Measurements from ENCODE around the gene KLK13.

The KLK13 gene

DNA sequence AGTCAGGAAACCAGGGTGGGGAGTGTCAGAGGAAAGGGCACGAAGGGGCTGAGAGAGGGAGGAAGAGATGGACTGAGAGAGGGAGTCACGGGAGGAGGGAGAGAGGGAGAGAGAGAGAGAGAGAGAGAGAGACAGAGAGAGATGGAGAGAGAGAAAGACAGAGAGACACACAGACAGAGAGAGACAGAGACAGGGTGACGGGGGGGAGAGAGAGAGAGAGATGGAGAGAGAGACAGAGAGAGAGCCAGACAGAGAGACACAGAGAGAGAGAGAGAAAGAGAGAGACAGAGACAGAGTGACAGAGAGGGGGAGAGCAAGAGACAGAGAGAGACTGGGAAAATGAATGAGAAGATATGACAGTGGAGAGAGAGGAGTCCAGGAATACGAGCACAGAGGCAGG lies 18.3 kb upstream of the KLK13 start:
- Histone ChIP-seq H3K23ac (ENCODE audit: low read length) (no peak overlapping the region), H4K8ac (ENCODE audit: low read depth, low read length) (no peak overlapping the region), H3K79me2 (ENCODE audit: control insufficient read depth, insufficient read depth, low read length) (no peaks in the 10 kb centered on the region), H3K18ac (ENCODE audit: low read length) (no peak overlapping the region), H3K9ac (ENCODE audit: low read length) (no peak overlapping the region), H4K5ac (ENCODE audit: low read length) (no peak overlapping the region), H2BK120ac (ENCODE audit: low read depth, low read length) (no peak overlapping the region), H3K4me3 (ENCODE audit: low read length) (no peak overlapping the region), H3K36me3 (ENCODE audit: control insufficient read depth, insufficient read depth, low read length) (no peaks in the 10 kb centered on the region), H3K4me2 (ENCODE audit: low read length) (no peak overlapping the region), H2BK15ac (replicated peaks; ENCODE audit: low read depth) (no peak overlapping the region), H3K79me1 (ENCODE audit: low read length) (no peaks in the 10 kb centered on the region), H3K27ac (ENCODE audit: low read depth, low read length) (no peak overlapping the region), H3K4me1 (ENCODE audit: control insufficient read depth, low read depth, low read length) (no peaks in the 10 kb centered on the region), H3K56ac (ENCODE audit: low read length) (no peak overlapping the region), H2AK5ac (ENCODE audit: low read length) (no peak overlapping the region), H3K4ac (ENCODE audit: low read depth, low read length) (no peak overlapping the region), H2BK5ac (ENCODE audit: low read length) (no peak overlapping the region), H3K27me3 (ENCODE audit: insufficient read depth, low read length, poor library complexity) (no peaks in the 10 kb centered on the region)
- DNase-seq = no peak
- WGBS (ENCODE audit: extremely low coverage, insufficient coverage, low lambda C conversion rate) = no CpG with 5 or more reads among the region's 4 CpGs

DNA sequence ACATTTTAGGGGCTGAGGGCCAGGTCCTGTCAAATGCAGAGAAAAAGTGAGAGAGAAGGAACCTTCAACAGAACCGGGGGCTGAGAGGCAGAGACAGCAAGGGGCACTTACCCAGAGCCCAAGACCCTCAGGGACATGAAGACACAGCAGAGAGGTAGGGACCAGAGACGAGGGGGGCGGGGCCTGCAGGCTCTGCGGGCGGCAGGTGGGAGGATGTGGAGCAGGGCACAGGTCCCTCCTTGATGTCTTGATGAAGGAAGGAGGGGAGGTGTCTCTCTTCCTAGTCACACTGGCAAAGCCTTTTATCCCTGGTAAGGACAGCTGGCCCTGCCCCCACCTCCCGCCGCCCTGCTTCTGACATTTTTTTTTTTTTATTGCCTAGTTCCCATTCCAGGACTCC lies 17.7 kb upstream of the KLK13 start, which contains the start of gene KLK14:
Gene KLK14 (minus strand): TSS at position 277 of the 400 bp plus-strand sequence. CDS start 273 bp downstream, at position 4.
- Histone ChIP-seq H3K4ac (ENCODE audit: low read depth, low read length) (no peak within 1 kb of the TSS), H2AK5ac (ENCODE audit: low read length) (no peak within 1 kb of the TSS), H4K8ac (ENCODE audit: low read depth, low read length) (no peak within 1 kb of the TSS), H3K4me3 (ENCODE audit: low read length) (no peak within 1 kb of the TSS), H3K4me1 (ENCODE audit: control insufficient read depth, low read depth, low read length) (no peaks in the 10 kb centered on the region), H3K79me1 (ENCODE audit: low read length) (no peaks in the 10 kb centered on the region), H3K56ac (ENCODE audit: low read length) (no peak within 1 kb of the TSS), H3K18ac (ENCODE audit: low read length) (no peak within 1 kb of the TSS), H2BK5ac (ENCODE audit: low read length) (no peak within 1 kb of the TSS), H2BK120ac (ENCODE audit: low read depth, low read length) (no peak within 1 kb of the TSS), H3K27me3 (ENCODE audit: insufficient read depth, low read length, poor library complexity) (no peaks in the 10 kb centered on the region), H3K79me2 (ENCODE audit: control insufficient read depth, insufficient read depth, low read length) (no peaks in the 10 kb centered on the region), H3K4me2 (ENCODE audit: low read length) (no peak within 1 kb of the TSS), H3K9ac (ENCODE audit: low read length) (no peak within 1 kb of the TSS), H3K27ac (ENCODE audit: low read depth, low read length) (no peak within 1 kb of the TSS), H2BK15ac (replicated peaks; ENCODE audit: low read depth) (no peak within 1 kb of the TSS), H3K36me3 (ENCODE audit: control insufficient read depth, insufficient read depth, low read length) (no peaks in the 10 kb centered on the region), H4K5ac (ENCODE audit: low read length) (no peak within 1 kb of the TSS), H3K23ac (ENCODE audit: low read length) (no peak within 1 kb of the TSS)
- no peak for DNase-seq
- WGBS (ENCODE audit: extremely low coverage, insufficient coverage, low lambda C conversion rate) = no CpG with 5 or more reads among the region's 7 CpGs

DNA sequence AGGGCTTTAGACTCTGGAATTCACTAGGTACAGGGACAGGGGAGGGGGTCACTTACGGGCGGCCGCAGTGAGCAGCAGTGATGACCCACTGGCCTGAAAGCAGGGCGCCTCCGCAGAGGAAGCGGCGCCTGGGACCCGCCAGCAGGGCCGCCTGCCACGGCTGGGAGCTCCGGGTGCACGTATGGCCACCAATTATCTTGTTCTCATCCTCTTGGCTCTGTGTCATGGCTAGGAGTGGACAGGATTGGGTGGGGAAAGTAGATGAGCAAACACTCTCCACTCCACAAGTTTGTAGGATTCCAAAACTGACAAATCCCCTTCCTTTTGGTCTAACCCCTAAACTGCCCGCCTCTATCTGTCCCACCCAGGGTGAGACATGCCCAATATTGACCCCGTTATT lies 16.6 kb upstream of the KLK13 start:
- Histone ChIP-seq H3K79me2 (ENCODE audit: control insufficient read depth, insufficient read depth, low read length) (no peaks in the 10 kb centered on the region), H3K23ac (ENCODE audit: low read length) (no peak overlapping the region), H3K56ac (ENCODE audit: low read length) (no peak overlapping the region), H2BK15ac (replicated peaks; ENCODE audit: low read depth) (no peak overlapping the region), H3K4me3 (ENCODE audit: low read length) (no peak overlapping the region), H3K4ac (ENCODE audit: low read depth, low read length) (no peak overlapping the region), H3K79me1 (ENCODE audit: low read length) (no peaks in the 10 kb centered on the region), H3K4me2 (ENCODE audit: low read length) (no peak overlapping the region), H4K5ac (ENCODE audit: low read length) (no peak overlapping the region), H3K27ac (ENCODE audit: low read depth, low read length) (no peak overlapping the region), H3K36me3 (ENCODE audit: control insufficient read depth, insufficient read depth, low read length) (no peaks in the 10 kb centered on the region), H4K8ac (ENCODE audit: low read depth, low read length) (no peak overlapping the region), H3K9ac (ENCODE audit: low read length) (no peak overlapping the region), H3K4me1 (ENCODE audit: control insufficient read depth, low read depth, low read length) (no peaks in the 10 kb centered on the region), H2BK5ac (ENCODE audit: low read length) (no peak overlapping the region), H2AK5ac (ENCODE audit: low read length) (no peak overlapping the region), H3K18ac (ENCODE audit: low read length) (no peak overlapping the region), H2BK120ac (ENCODE audit: low read depth, low read length) (no peak overlapping the region), H3K27me3 (ENCODE audit: insufficient read depth, low read length, poor library complexity) (no peaks in the 10 kb centered on the region)
- no CpG with 5 or more reads among the region's 14 CpGs for WGBS (ENCODE audit: extremely low coverage, insufficient coverage, low lambda C conversion rate)
- no peak for DNase-seq

DNA sequence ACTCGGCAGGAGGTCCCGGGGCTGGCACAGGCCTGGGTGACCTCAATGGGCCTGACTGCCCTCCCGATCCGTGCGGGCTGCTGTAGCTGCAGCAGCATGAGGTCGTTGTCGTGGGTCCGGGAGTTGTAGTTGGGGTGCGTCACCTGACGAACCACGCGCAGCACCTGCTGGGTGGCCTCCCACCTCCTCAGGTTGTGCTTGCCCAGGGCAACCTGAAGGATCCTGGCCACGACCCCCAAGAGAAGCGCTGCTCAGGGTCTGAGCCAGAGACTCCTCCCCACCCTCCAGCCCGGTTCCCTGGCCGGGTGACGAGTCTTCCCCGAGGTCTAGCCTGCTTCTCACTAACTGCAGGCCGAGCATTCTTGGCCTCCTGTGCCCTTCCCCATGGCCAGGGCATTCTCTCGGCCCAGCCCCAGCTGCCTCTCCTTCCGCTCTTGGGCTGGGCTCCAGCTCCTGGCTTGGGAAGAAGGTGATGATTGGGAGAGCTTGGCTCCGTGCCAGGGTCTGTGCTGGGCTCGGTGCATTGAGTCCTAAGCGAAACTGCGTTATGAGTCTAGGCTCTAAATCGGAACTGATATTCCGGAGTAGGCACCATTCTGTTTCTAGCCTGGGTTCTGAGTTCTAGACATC lies 14.7 kb upstream of the KLK13 start:
- Histone ChIP-seq H3K79me2 (ENCODE audit: control insufficient read depth, insufficient read depth, low read length) (no peaks in the 10 kb centered on the region), H3K9ac (ENCODE audit: low read length) (no peak overlapping the region), H3K4me2 (ENCODE audit: low read length) (no peak overlapping the region), H2BK5ac (ENCODE audit: low read length) (no peak overlapping the region), H3K36me3 (ENCODE audit: control insufficient read depth, insufficient read depth, low read length) (no peaks in the 10 kb centered on the region), H3K4me3 (ENCODE audit: low read length) (no peak overlapping the region), H3K27me3 (ENCODE audit: insufficient read depth, low read length, poor library complexity) (no peaks in the 10 kb centered on the region), H3K18ac (ENCODE audit: low read length) (no peak overlapping the region), H2AK5ac (ENCODE audit: low read length) (no peak overlapping the region), H3K23ac (ENCODE audit: low read length) (no peak overlapping the region), H3K27ac (ENCODE audit: low read depth, low read length) (no peak overlapping the region), H4K8ac (ENCODE audit: low read depth, low read length) (no peak overlapping the region), H3K56ac (ENCODE audit: low read length) (no peak overlapping the region), H2BK120ac (ENCODE audit: low read depth, low read length) (no peak overlapping the region), H3K4ac (ENCODE audit: low read depth, low read length) (no peak overlapping the region), H3K79me1 (ENCODE audit: low read length) (no peaks in the 10 kb centered on the region), H4K5ac (ENCODE audit: low read length) (no peak overlapping the region), H3K4me1 (ENCODE audit: control insufficient read depth, low read depth, low read length) (no peaks in the 10 kb centered on the region), H2BK15ac (replicated peaks; ENCODE audit: low read depth) (no peak overlapping the region)
- WGBS (ENCODE audit: extremely low coverage, insufficient coverage, low lambda C conversion rate) = no CpG with 5 or more reads among the region's 27 CpGs
- no peak for DNase-seq

DNA sequence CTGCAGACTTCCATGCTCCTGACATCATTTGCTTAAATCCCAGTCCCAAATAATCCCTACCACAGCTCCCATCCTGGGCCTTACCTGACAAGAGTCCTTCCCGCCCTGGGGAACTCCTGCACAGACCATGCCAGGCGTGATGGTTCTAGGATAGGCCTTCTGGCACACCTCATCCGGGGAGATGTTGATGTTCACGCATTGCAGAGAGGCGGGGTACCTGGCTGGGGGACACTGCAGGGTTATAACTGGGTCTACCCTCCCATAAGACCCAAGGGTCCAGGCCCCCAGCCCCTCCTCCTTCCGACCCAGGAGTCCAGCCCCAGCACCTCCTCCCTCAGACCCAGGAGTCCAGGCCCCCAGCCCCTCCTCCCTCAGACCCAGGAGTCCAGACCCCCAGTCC lies 13.8 kb upstream of the KLK13 start:
- no peaks in the 10 kb centered on the region for H3K79me1 ChIP-seq (ENCODE audit: low read length)
- H3K4me2 ChIP-seq (ENCODE audit: low read length) = no peak overlapping the region
- H4K5ac ChIP-seq (ENCODE audit: low read length) = no peak overlapping the region
- no peak overlapping the region for H4K8ac ChIP-seq (ENCODE audit: low read depth, low read length)
- no peak overlapping the region for H3K23ac ChIP-seq (ENCODE audit: low read length)
- DNase-seq = no peak
- no peak overlapping the region for H2AK5ac ChIP-seq (ENCODE audit: low read length)
- no peak overlapping the region for H2BK15ac ChIP-seq (replicated peaks; ENCODE audit: low read depth)
- H2BK120ac ChIP-seq (ENCODE audit: low read depth, low read length) = no peak overlapping the region
- H3K9ac ChIP-seq (ENCODE audit: low read length) = no peak overlapping the region
- H2BK5ac ChIP-seq (ENCODE audit: low read length) = no peak overlapping the region
- no peak overlapping the region for H3K4me3 ChIP-seq (ENCODE audit: low read length)
- no peaks in the 10 kb centered on the region for H3K4me1 ChIP-seq (ENCODE audit: control insufficient read depth, low read depth, low read length)
- H3K79me2 ChIP-seq (ENCODE audit: control insufficient read depth, insufficient read depth, low read length) = no peaks in the 10 kb centered on the region
- H3K27me3 ChIP-seq (ENCODE audit: insufficient read depth, low read length, poor library complexity) = no peaks in the 10 kb centered on the region
- H3K56ac ChIP-seq (ENCODE audit: low read length) = no peak overlapping the region
- no peaks in the 10 kb centered on the region for H3K36me3 ChIP-seq (ENCODE audit: control insufficient read depth, insufficient read depth, low read length)
- H3K18ac ChIP-seq (ENCODE audit: low read length) = no peak overlapping the region
- H3K4ac ChIP-seq (ENCODE audit: low read depth, low read length) = no peak overlapping the region
- no peak overlapping the region for H3K27ac ChIP-seq (ENCODE audit: low read depth, low read length)
- no CpG with 5 or more reads among the region's 6 CpGs for WGBS (ENCODE audit: extremely low coverage, insufficient coverage, low lambda C conversion rate)

DNA sequence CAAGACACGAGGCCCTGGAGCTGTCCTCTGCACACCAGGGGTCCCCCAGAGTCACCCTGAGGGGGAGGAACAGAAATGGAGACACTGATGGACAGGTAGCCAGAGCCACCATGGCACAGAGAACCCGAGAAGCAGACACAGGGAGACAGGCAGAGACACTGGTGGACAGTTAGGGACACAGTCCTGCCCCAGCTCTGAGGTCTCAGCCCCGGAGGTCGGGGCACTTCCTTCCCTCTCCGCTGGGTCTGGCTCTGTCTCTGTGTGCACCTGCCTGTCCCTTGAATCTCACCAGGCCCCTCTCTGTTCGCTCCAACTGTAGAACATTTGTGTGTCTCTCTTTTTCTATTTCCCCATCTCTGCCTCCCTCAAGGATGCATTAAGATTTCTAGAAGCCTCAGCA lies 13.2 kb upstream of the KLK13 start:
- no peak overlapping the region for H3K18ac ChIP-seq (ENCODE audit: low read length)
- no peak overlapping the region for H3K4me2 ChIP-seq (ENCODE audit: low read length)
- no peak overlapping the region for H2BK120ac ChIP-seq (ENCODE audit: low read depth, low read length)
- H3K79me2 ChIP-seq (ENCODE audit: control insufficient read depth, insufficient read depth, low read length) = no peaks in the 10 kb centered on the region
- no peak for DNase-seq
- H2BK15ac ChIP-seq (replicated peaks; ENCODE audit: low read depth) = no peak overlapping the region
- WGBS (ENCODE audit: extremely low coverage, insufficient coverage, low lambda C conversion rate) = no CpG with 5 or more reads among the region's 6 CpGs
- no peak overlapping the region for H4K8ac ChIP-seq (ENCODE audit: low read depth, low read length)
- no peaks in the 10 kb centered on the region for H3K36me3 ChIP-seq (ENCODE audit: control insufficient read depth, insufficient read depth, low read length)
- H4K5ac ChIP-seq (ENCODE audit: low read length) = no peak overlapping the region
- no peak overlapping the region for H3K9ac ChIP-seq (ENCODE audit: low read length)
- no peak overlapping the region for H2BK5ac ChIP-seq (ENCODE audit: low read length)
- H3K4me1 ChIP-seq (ENCODE audit: control insufficient read depth, low read depth, low read length) = no peaks in the 10 kb centered on the region
- H3K23ac ChIP-seq (ENCODE audit: low read length) = no peak overlapping the region
- no peak overlapping the region for H3K4me3 ChIP-seq (ENCODE audit: low read length)
- no peak overlapping the region for H3K56ac ChIP-seq (ENCODE audit: low read length)
- no peaks in the 10 kb centered on the region for H3K79me1 ChIP-seq (ENCODE audit: low read length)
- H2AK5ac ChIP-seq (ENCODE audit: low read length) = no peak overlapping the region
- H3K27ac ChIP-seq (ENCODE audit: low read depth, low read length) = no peak overlapping the region
- H3K27me3 ChIP-seq (ENCODE audit: insufficient read depth, low read length, poor library complexity) = no peaks in the 10 kb centered on the region
- H3K4ac ChIP-seq (ENCODE audit: low read depth, low read length) = no peak overlapping the region
